ENCODE results near the gene CPAMD8.

GRCh38 chr19:17025361-17025760 is 1.2 kb downstream of the CPAMD8 start:
- TF ChIP-seq CTCF (IDR thresholded peaks at IDR 0.05) = no peak
- TF ChIP-seq EZH2 (IDR thresholded peaks at IDR 0.05) = no peak
- TF ChIP-seq EZH2phosphoT487 (IDR thresholded peaks at IDR 0.05) = no peak
